Stimulated activated CD8-positive, alpha-beta memory T cell treated with anti-CD3 and anti-CD28 coated beads, Interleukin-15, amount 100 ng/mL, for 48 hours (primary cell): Measurements from ENCODE around the gene CES2.
A peak's percentile ranks its signal among the peaks of the same experiment; 100 is the strongest.
"Not testable (repeated sequence)": the region's sequence is repeated elsewhere in the genome, so short reads cannot be mapped to it uniquely, and the experiment has no call there.

Experiments
- DNase-seq, 2 donors: peaks; one replicate each; pipeline ENCODE4 v3.0.0-alpha.2; 2020; ENCODE audit warnings: low read depth in 2 of 2

Gene CES2

GRCh38 chr16:66979011-66979717 is 43.8 kb downstream of the CES2 start:
- no peak for DNase-seq

GRCh38 chr16:66983033-66983432 is 47.7 kb downstream of the CES2 start:
- DNase-seq = no peak

- DNase-seq = peak; percentile 62 to 72
Measured at GRCh38 chr16:66984892-66985311, 49.6 kb downstream of the CES2 start.

- no peak for DNase-seq
Measured at GRCh38 chr16:66986559-66986958, 51.2 kb downstream of the CES2 start.

- no peak for DNase-seq
Measured at GRCh38 chr16:66988197-66988788, 53.0 kb downstream of the CES2 start, which contains the start of gene CES4A. CES4A (plus strand) TSS chr16:66988589; CDS start chr16:66988773, 184 bp downstream.

GRCh38 chr16:66991545-66992077 is 56.3 kb downstream of the CES2 start:
- no peak for DNase-seq

GRCh38 chr16:66993558-66993957 is 58.2 kb downstream of the CES2 start:
- DNase-seq = not testable (repeated sequence)
